HepG2 (cell line): ENCODE data around the gene CEP63. TPM values are rescaled to one million over a fixed set of nuclear protein-coding genes. Genes with fewer than 3 reads are reported as not detected.

Experiments used
- ATF1 ChIP-seq: IDR thresholded peaks from 2 replicates; pipeline ENCODE4 v1.6.1; 2016; ENCODE audit warnings: mild to moderate bottlenecking, control low read depth
- DNMT1 ChIP-seq: sonication (generic); formaldehyde crosslinking; IDR thresholded peaks from 2 replicates; pipeline ENCODE4 v1.5.1; 2020; ENCODE audit warnings: mild to moderate bottlenecking, missing genetic modification reagents
- KDM4B ChIP-seq: sonication (generic); formaldehyde crosslinking; IDR thresholded peaks from 2 replicates; pipeline ENCODE4 v1.4.0; 2020; ENCODE audit warnings: missing genetic modification reagents
- LCORL ChIP-seq, 2 experiments: fragments of 450-650 bp in 1 of 2; sonication (generic) in 1 of 2; formaldehyde crosslinking in 1 of 2; IDR thresholded peaks; 2 replicates each; pipeline versions ENCODE4 v1.5.0 to v1.6.1; 2017 to 2020; ENCODE audit warnings: antibody characterized with exemption in 1 of 2, missing genetic modification reagents in 1 of 2
- PAXIP1 ChIP-seq: sonication (generic); formaldehyde crosslinking; conservative IDR thresholded peaks from 2 replicates; pipeline ENCODE4 v1.4.0; 2020; ENCODE audit warnings: mild to moderate bottlenecking, missing genetic modification reagents, moderate library complexity
- SIX1 ChIP-seq: sonication (generic); formaldehyde crosslinking; IDR thresholded peaks from 2 replicates; pipeline ENCODE4 v1.4.0; 2020; ENCODE audit warnings: missing genetic modification reagents, borderline replicate concordance
- SMC3 ChIP-seq: IDR thresholded peaks from 2 replicates; pipeline ENCODE4 v1.6.1; 2011; ENCODE audit warnings: low read length, improper control_type of control experiment
- TAF15 ChIP-seq: fragments of 200-400 bp; formaldehyde crosslinking; IDR thresholded peaks from one replicate; pipeline ENCODE4 v1.6.1; 2018; ENCODE audit warnings: mild to moderate bottlenecking, low read depth, low read length; ENCODE audit not compliant: poor library complexity, severe bottlenecking
- USF2 ChIP-seq, 2 experiments: sonication (generic) in 1 of 2; formaldehyde crosslinking in 1 of 2; IDR thresholded peaks; 2 replicates each; pipeline versions ENCODE4 v1.5.1 to v1.6.1; 2011 to 2020; ENCODE audit warnings: borderline replicate concordance in 1 of 2, low read depth in 1 of 2, low read length in 1 of 2, mild to moderate bottlenecking in 1 of 2, missing genetic modification reagents in 1 of 2, moderate library complexity in 1 of 2
- ZNF318 ChIP-seq: sonication (generic); formaldehyde crosslinking; IDR thresholded peaks from 2 replicates; pipeline ENCODE4 v1.4.0; 2020; ENCODE audit warnings: mild to moderate bottlenecking, missing genetic modification reagents
- ZNF350 ChIP-seq: sonication (generic); formaldehyde crosslinking; IDR thresholded peaks from 2 replicates; pipeline ENCODE4 v1.4.0; 2020; ENCODE audit warnings: mild to moderate bottlenecking, low read depth, missing genetic modification reagents, borderline replicate concordance
- ZNF354B ChIP-seq: sonication (generic); formaldehyde crosslinking; IDR thresholded peaks from 2 replicates; pipeline ENCODE4 v1.8.0; 2022; ENCODE audit warnings: mild to moderate bottlenecking, missing genetic modification reagents
- ZNF724P ChIP-seq: sonication (generic); formaldehyde crosslinking; IDR thresholded peaks from 2 replicates; pipeline ENCODE4 v1.8.0; 2022; ENCODE audit warnings: missing genetic modification reagents, borderline replicate concordance
- ZNF773 ChIP-seq: sonication (generic); formaldehyde crosslinking; IDR thresholded peaks from 2 replicates; pipeline ENCODE4 v1.4.0; 2020; ENCODE audit warnings: missing genetic modification reagents, borderline replicate concordance
- polyA plus RNA-seq, 8 experiments: library from polyadenylated mRNA; depleted of rRNA in 3 of 8; stranded (reverse) in 7 of 8; unstranded in 1 of 8; fragments of >200 nt; fragmentation: Illumina TruSeq in 4 of 8; extraction: Trizol in 4 of 8; gene quantifications; 2 replicates each; pipeline versions ENCODE4 v1.2.1 to v1.2.3, GENCODE V29; 2011 to 2016; ENCODE audit warnings: low read depth in 4 of 8, missing spikeins in 1 of 8, mixed read lengths in 1 of 8; ENCODE audit not compliant: insufficient read depth in 1 of 8
- total RNA-seq, 5 experiments: library from RNA; depleted of rRNA; stranded (reverse); fragments of >200 nt; fragmentation: Illumina TruSeq; extraction: Trizol; gene quantifications; 2 replicates each; pipeline ENCODE4 v1.2.3, GENCODE V29; 2016; ENCODE audit warnings: low read depth in 1 of 5

Gene CEP63
- total and polyA plus RNA-seq, 2 of the 13 experiments (the other 11 are each of a cell fraction or from before 2014, with no cell fraction given) = 7.2 to 18.4 TPM

GRCh38 chr3:134609821-134610431 is 124.1 kb downstream of the CEP63 start (continued):
- TF ChIP-seq ZNF318 (no peak), LCORL (IDR thresholded peaks at IDR 0.05) (no peak), LCORL (CRISPR knock-in tag; IDR thresholded peaks at IDR 0.05) (no peak), SMC3 (no peak), ATF1 (CRISPR knock-in tag) (no peak), SIX1 (CRISPR knock-in tag) (no peak), USF2 (IDR thresholded peaks at IDR 0.05; ENCODE audit: low read depth, low read length) (no peak), USF2 (CRISPR knock-in tag; IDR thresholded peaks at IDR 0.05; ENCODE audit: borderline replicate concordance) (no peak), ZNF773 (CRISPR knock-in tag) (no peak), ZNF724P (CRISPR knock-in tag) (no peak), KDM4B (CRISPR knock-in tag) (no peak), DNMT1 (CRISPR knock-in tag) (no peak), ZNF354B (CRISPR knock-in tag) (no peak), ZNF350 (CRISPR knock-in tag) (no peak), TAF15 (no peak), PAXIP1 (CRISPR knock-in tag) (no peak)
